H1 (cell line): Measurements from ENCODE around the gene ELMOD1. TPM values are rescaled to one million over a fixed set of nuclear protein-coding genes. Genes with fewer than 3 reads are reported as not detected.

ENCODE experiments used
- CTCF ChIA-PET: fragments of 300-600 bp; sonication (Branson Sonifier 250); formaldehyde crosslinking; loops from one replicate; lab custom pipeline; 2021; ENCODE audit not compliant: partially characterized antibody; lab: Charles Lee
- POLR2A ChIA-PET: fragments of 300-600 bp; sonication (Branson Sonifier 250); formaldehyde crosslinking; loops from one replicate; lab custom pipeline; 2021; ENCODE audit warnings: inconsistent platforms; ENCODE audit not compliant: partially characterized antibody; lab: Charles Lee
- DNase-seq, 2 experiments: peaks; one replicate each; pipeline versions ENCODE4 v3.0.0 to v3.0.0-alpha.2; 2010 to 2022; ENCODE audit warnings: low spot score in 2 of 2, low read depth in 1 of 2, mixed read lengths in 1 of 2
- FAIRE-seq: peaks from 2 replicates; lab custom pipeline; 2011; peaks lifted over from hg19 to GRCh38; lab: Jason Lieb, UNC
- H2AFZ ChIP-seq: 2 replicates; pipeline ENCODE4 v1.8.1; 2012; ENCODE audit warnings: low read length, inconsistent platforms
- H2AK5ac ChIP-seq: 2 replicates; pipeline ENCODE4 v1.6.1; 2013; ENCODE audit warnings: low read depth, low read length
- H2BK120ac ChIP-seq: replicated peaks from 2 replicates; pipeline ENCODE3; 2013; ENCODE audit warnings: low read depth, low read length, inconsistent platforms
- H2BK12ac ChIP-seq: 2 replicates; pipeline ENCODE4 v1.6.1; 2013; ENCODE audit warnings: low read depth, low read length
- H2BK15ac ChIP-seq: 2 replicates; pipeline ENCODE4 v1.6.1; 2013; ENCODE audit warnings: low read length
- H2BK20ac ChIP-seq: 2 replicates; pipeline ENCODE4 v1.6.1; 2013; ENCODE audit warnings: low read length
- H2BK5ac ChIP-seq: 2 replicates; pipeline ENCODE4 v1.6.1; 2013; ENCODE audit warnings: low read depth, low read length
- H3K14ac ChIP-seq: 2 replicates; pipeline ENCODE4 v1.6.1; 2013; ENCODE audit warnings: inconsistent platforms; ENCODE audit not compliant: insufficient read length
- H3K18ac ChIP-seq: 2 replicates; pipeline ENCODE4 v1.6.1; 2013; ENCODE audit warnings: low read length; ENCODE audit errors: extremely low read depth
- H3K23ac ChIP-seq: 2 replicates; pipeline ENCODE4 v1.6.1; 2013; ENCODE audit warnings: inconsistent platforms; ENCODE audit not compliant: insufficient read length
- H3K23me2 ChIP-seq: 2 replicates; pipeline ENCODE4 v1.6.1; 2013; ENCODE audit warnings: low read depth, low read length
- H3K27ac ChIP-seq: 2 replicates; pipeline ENCODE4 v1.6.1; 2011; ENCODE audit warnings: low read depth, low read length, inconsistent platforms
- H3K27me3 ChIP-seq, 4 experiments: replicated peaks in 1 of 4; 1 replicate in 1 of 4; 2 replicates in 3 of 4; pipeline versions ENCODE4 v1.6.1 to v1.8.1; 2011 to 2013; ENCODE audit warnings: low read length in 3 of 4, mild to moderate bottlenecking in 3 of 4, inconsistent platforms in 2 of 4, mixed read lengths in 2 of 4, moderate library complexity in 1 of 4; ENCODE audit not compliant: control insufficient read depth in 3 of 4, insufficient read depth in 3 of 4; ENCODE audit errors: extremely low read depth in 1 of 4
- H3K36me3 ChIP-seq, 4 experiments: 2 replicates each; pipeline versions ENCODE4 v1.6.1 to v1.8.1; 2011 to 2013; ENCODE audit warnings: mild to moderate bottlenecking in 4 of 4, low read length in 3 of 4, moderate library complexity in 2 of 4, control low read depth in 1 of 4, inconsistent platforms in 1 of 4; ENCODE audit not compliant: insufficient read depth in 4 of 4, control insufficient read depth in 2 of 4
- H3K4ac ChIP-seq: replicated peaks from 2 replicates; pipeline ENCODE3; 2013; ENCODE audit warnings: low read length, low read depth, mixed read lengths, inconsistent platforms; ENCODE audit not compliant: insufficient read length
- H3K4me1 ChIP-seq, 4 experiments: replicated peaks in 1 of 4; 1 replicate in 1 of 4; 2 replicates in 3 of 4; pipeline versions ENCODE4 v1.6.1 to v1.8.1; 2011 to 2013; ENCODE audit warnings: low read length in 3 of 4, inconsistent platforms in 2 of 4, mixed read lengths in 1 of 4; ENCODE audit not compliant: insufficient read depth in 4 of 4, control insufficient read depth in 3 of 4
- H3K4me2 ChIP-seq, 2 experiments: 2 replicates each; pipeline versions ENCODE4 v1.6.1 to v1.8.1; 2011 to 2013; ENCODE audit warnings: low read depth in 2 of 2, low read length in 2 of 2, control low read depth in 1 of 2, inconsistent platforms in 1 of 2, mild to moderate bottlenecking in 1 of 2; ENCODE audit not compliant: insufficient read depth in 1 of 2
- H3K4me3 ChIP-seq, 4 experiments: fragments of 200-600, 300-600 bp in 1 of 4; sonication (generic), shearing (Covaris generic), sonication (Bioruptor Twin) in 1 of 4; 2 replicates each; pipeline versions ENCODE4 v1.5.1 to v1.8.1; 2011 to 2016; ENCODE audit warnings: low read length in 4 of 4, low read depth in 3 of 4, control low read depth in 2 of 4, inconsistent platforms in 2 of 4, mild to moderate bottlenecking in 2 of 4, mixed read lengths in 1 of 4, moderate library complexity in 1 of 4; ENCODE audit not compliant: insufficient read depth in 2 of 4; ENCODE audit errors: extremely low read depth in 1 of 4
- H3K56ac ChIP-seq: replicated peaks from 2 replicates; pipeline ENCODE3; 2013; ENCODE audit warnings: low read depth, mild to moderate bottlenecking, mixed read lengths, low read length, inconsistent platforms; ENCODE audit not compliant: insufficient read length
- H3K79me1 ChIP-seq: 2 replicates; pipeline ENCODE4 v1.6.1; 2013; ENCODE audit warnings: low read depth, low read length, control low read depth
- H3K79me2 ChIP-seq, 2 experiments: 2 replicates each; pipeline versions ENCODE4 v1.6.1 to v1.8.1; 2012 to 2013; ENCODE audit warnings: low read length in 2 of 2, mild to moderate bottlenecking in 2 of 2, inconsistent platforms in 1 of 2; ENCODE audit not compliant: insufficient read depth in 2 of 2, control insufficient read depth in 1 of 2
- H3K9ac ChIP-seq, 4 experiments: replicated peaks in 1 of 4; 1 replicate in 1 of 4; 2 replicates in 3 of 4; pipeline versions ENCODE4 v1.6.1 to v1.8.1; 2011 to 2013; ENCODE audit warnings: low read depth in 3 of 4, low read length in 3 of 4, control low read depth in 2 of 4, mild to moderate bottlenecking in 2 of 4, moderate library complexity in 2 of 4, inconsistent platforms in 1 of 4; ENCODE audit errors: extremely low read depth in 1 of 4
- H3K9me3 ChIP-seq, 2 experiments: 2 replicates each; pipeline versions ENCODE4 v1.6.1 to v1.8.1; 2012 to 2013; ENCODE audit warnings: mild to moderate bottlenecking in 2 of 2, moderate library complexity in 2 of 2, control low read depth in 1 of 2, inconsistent platforms in 1 of 2, low read depth in 1 of 2, low read length in 1 of 2, mixed read lengths in 1 of 2; ENCODE audit not compliant: insufficient read depth in 2 of 2
- H4K20me1 ChIP-seq, 2 experiments: replicated peaks in 1 of 2; 2 replicates each; pipeline versions ENCODE3 to v1.8.1; 2011 to 2013; ENCODE audit warnings: inconsistent platforms in 2 of 2, low read length in 2 of 2, mild to moderate bottlenecking in 1 of 2; ENCODE audit not compliant: insufficient read depth in 2 of 2, control insufficient read depth in 1 of 2
- H4K5ac ChIP-seq: 2 replicates; pipeline ENCODE4 v1.6.1; 2013; ENCODE audit warnings: low read length, low read depth, mixed read lengths, inconsistent platforms; ENCODE audit not compliant: insufficient read length
- H4K8ac ChIP-seq: 2 replicates; pipeline ENCODE4 v1.8.0; 2013; ENCODE audit warnings: mild to moderate bottlenecking, moderate library complexity, low read length, inconsistent platforms; ENCODE audit not compliant: insufficient read depth; ENCODE audit errors: extremely low read depth
- H4K91ac ChIP-seq: replicated peaks from 2 replicates; pipeline ENCODE3; 2013; ENCODE audit warnings: low read length, mixed read lengths, inconsistent platforms; ENCODE audit not compliant: insufficient read length
- KDM1A ChIP-seq: fragments of 200-600, 300-600 bp; sonication (generic); IDR thresholded peaks from 2 replicates; pipeline ENCODE4 v1.7.1; 2016; ENCODE audit warnings: mild to moderate bottlenecking, low read length, borderline replicate concordance
- TCF12 ChIP-seq: IDR thresholded peaks from 2 replicates; pipeline ENCODE4 v1.6.1; 2011; ENCODE audit warnings: low read depth, mild to moderate bottlenecking, low read length
- WGBS, 2 experiments: shearing (Covaris generic) in 1 of 2; methylation state at CpG; one replicate each; pipeline versions ENCODE4 v1.1.6 to v1.1.7; 2013 to 2015; ENCODE audit warnings: low lambda C conversion rate in 2 of 2, mixed read lengths in 2 of 2, inconsistent platforms in 1 of 2, low coverage in 1 of 2, missing lambda C conversion rate in 1 of 2; ENCODE audit not compliant: insufficient replicate concordance in 2 of 2, insufficient coverage in 1 of 2, insufficient read length in 1 of 2; ENCODE audit errors: extremely low coverage in 1 of 2, missing lambda C conversion rate in 1 of 2; 5-methylcytosine and 5-hydroxymethylcytosine counted together
- polyA plus RNA-seq, 7 experiments: library from polyadenylated mRNA; depleted of rRNA in 3 of 7; stranded (reverse) in 5 of 7; unstranded in 2 of 7; fragments of >200 nt in 5 of 7; fragments of 200-250 nt in 2 of 7; gene quantifications; 1 replicate in 5 of 7; 2 replicates in 1 of 7; 4 replicates in 1 of 7; pipeline versions ENCODE4 v1.2.1 to v1.2.3, GENCODE V29; 2011 to 2013; ENCODE audit warnings: missing spikeins in 2 of 7, mixed read lengths in 2 of 7
- total RNA-seq: library from RNA; stranded (reverse); fragmentation: NEBNext Ultra II Directional; extraction: Animal tissue kit (Norgen Biotek cat#: 25700); gene quantifications from 2 replicates; pipeline ENCODE4 v1.2.1, GENCODE V29; 2021
- TF ChIP-seq, protein P1 (sequence below): IDR thresholded peaks from 2 replicates; pipeline ENCODE4 v1.6.1; 2012; ENCODE audit warnings: inconsistent platforms
- TF ChIP-seq, protein P2 (sequence below), 3 experiments: IDR thresholded peaks; 1 replicate in 2 of 3; 2 replicates in 1 of 3; pipeline versions ENCODE4 v1.5.1 to v1.6.1; 2011; ENCODE audit warnings: low read length in 3 of 3, mild to moderate bottlenecking in 3 of 3, inconsistent platforms in 2 of 3, low read depth in 1 of 3, moderate library complexity in 1 of 3; ENCODE audit not compliant: insufficient read depth in 1 of 3; ENCODE audit errors: control extremely low read depth in 1 of 3

Gene ELMOD1
- total and polyA plus RNA-seq, 2 of the 8 experiments (the other 6 are each of a cell fraction or from before 2014, with no cell fraction given) = 0.47 to 1.6 TPM

DNA sequence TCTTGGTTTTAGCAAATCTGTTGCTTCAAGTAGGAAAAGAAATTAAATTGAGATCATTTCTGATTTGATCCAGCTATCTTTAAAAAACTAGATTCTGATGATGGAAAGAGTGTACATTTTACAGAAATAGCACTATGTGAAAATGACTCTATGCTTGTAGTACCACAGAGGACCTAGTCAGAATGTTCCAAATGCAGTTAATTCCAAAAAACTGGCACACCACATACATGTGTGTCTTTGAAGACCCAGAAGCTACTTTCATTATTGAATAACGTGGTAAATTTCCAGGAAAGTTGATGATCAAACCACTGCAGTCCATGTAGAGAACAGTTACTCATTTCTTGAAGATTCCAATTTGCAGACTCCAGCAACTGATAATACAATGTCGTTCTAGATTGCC lies 3.8 kb downstream of the ELMOD1 start:
- FAIRE-seq = no peak
- H3K56ac ChIP-seq = no peak overlapping the region
- no peak overlapping the region for H2BK12ac ChIP-seq
- no peak overlapping the region for H2BK120ac ChIP-seq
- peaks cover 4 to 7% of the 10 kb centered on the region in 2 experiments for H4K20me1 ChIP-seq
- no peak overlapping the region for H2BK5ac ChIP-seq
- H3K36me3 ChIP-seq = no peaks in the 10 kb centered on the region
- WGBS, 2 experiments = 76% methylated on average over 2 of the region's 2 CpGs; no CpG with 5 or more reads in 1 of the 2 experiments
- H3K23me2 ChIP-seq = peaks cover 11% of the 10 kb centered on the region
- ChIA-PET CTCF (interaction anchor here (0.6 to 8.6 kb wide), 11 partner anchors 10 to 209 kb away, joined by 3 to 73 read pairs (median 4); partner anchors contain the start of gene ALKBH8), POLR2A (no interaction called here)
- H3K4me2 ChIP-seq = no peak overlapping the region; a peak in 1 of 4 replicates
- DNase-seq = no peak
- peaks cover 15 to 42% (median 35%) of the 10 kb centered on the region in 4 experiments for H3K27me3 ChIP-seq
- no peak overlapping the region for H3K14ac ChIP-seq
- H2AK5ac ChIP-seq = no peak overlapping the region
- no peak overlapping the region for H4K5ac ChIP-seq
- H4K91ac ChIP-seq = no peak overlapping the region
- TF ChIP-seq TCF12 = no peak
- TF ChIP-seq, protein P1, sequence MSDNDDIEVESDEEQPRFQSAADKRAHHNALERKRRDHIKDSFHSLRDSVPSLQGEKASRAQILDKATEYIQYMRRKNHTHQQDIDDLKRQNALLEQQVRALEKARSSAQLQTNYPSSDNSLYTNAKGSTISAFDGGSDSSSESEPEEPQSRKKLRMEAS = no peak
- TF ChIP-seq KDM1A = no peak
- TF ChIP-seq, protein P2, sequence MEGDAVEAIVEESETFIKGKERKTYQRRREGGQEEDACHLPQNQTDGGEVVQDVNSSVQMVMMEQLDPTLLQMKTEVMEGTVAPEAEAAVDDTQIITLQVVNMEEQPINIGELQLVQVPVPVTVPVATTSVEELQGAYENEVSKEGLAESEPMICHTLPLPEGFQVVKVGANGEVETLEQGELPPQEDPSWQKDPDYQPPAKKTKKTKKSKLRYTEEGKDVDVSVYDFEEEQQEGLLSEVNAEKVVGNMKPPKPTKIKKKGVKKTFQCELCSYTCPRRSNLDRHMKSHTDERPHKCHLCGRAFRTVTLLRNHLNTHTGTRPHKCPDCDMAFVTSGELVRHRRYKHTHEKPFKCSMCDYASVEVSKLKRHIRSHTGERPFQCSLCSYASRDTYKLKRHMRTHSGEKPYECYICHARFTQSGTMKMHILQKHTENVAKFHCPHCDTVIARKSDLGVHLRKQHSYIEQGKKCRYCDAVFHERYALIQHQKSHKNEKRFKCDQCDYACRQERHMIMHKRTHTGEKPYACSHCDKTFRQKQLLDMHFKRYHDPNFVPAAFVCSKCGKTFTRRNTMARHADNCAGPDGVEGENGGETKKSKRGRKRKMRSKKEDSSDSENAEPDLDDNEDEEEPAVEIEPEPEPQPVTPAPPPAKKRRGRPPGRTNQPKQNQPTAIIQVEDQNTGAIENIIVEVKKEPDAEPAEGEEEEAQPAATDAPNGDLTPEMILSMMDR (IDR thresholded peaks at IDR 0.05; ENCODE audit: control extremely low read depth in 1 of 3, insufficient read depth in 1 of 3, low read depth in 1 of 3, low read length in 3 of 3) = no peak
- no peak overlapping the region for H3K27ac ChIP-seq
- H2BK20ac ChIP-seq = no peak overlapping the region
- no peak overlapping the region for H3K23ac ChIP-seq
- no peaks in the 10 kb centered on the region for H3K9me3 ChIP-seq
- peaks cover 0 to 17% (median 12%) of the 10 kb centered on the region in 4 experiments; a peak in 6 of 7 replicates for H3K4me1 ChIP-seq
- no peak overlapping the region for H3K4ac ChIP-seq
- no peaks in the 10 kb centered on the region for H3K79me2 ChIP-seq
- no peak overlapping the region for H2BK15ac ChIP-seq
- H2AFZ ChIP-seq = no peak overlapping the region
- H4K8ac ChIP-seq = no peak overlapping the region
- H3K9ac ChIP-seq = no peak overlapping the region
- H3K18ac ChIP-seq = no peak overlapping the region
- H3K4me3 ChIP-seq = no peak overlapping the region
- H3K79me1 ChIP-seq = no peaks in the 10 kb centered on the region
